NCI-H2081 treated with DMSO at 0.1 percent for 48 hours (cell line): Measurements from ENCODE around the gene PARVA.
"Not testable (repeated sequence)": the region's sequence is repeated elsewhere in the genome, so short reads cannot be mapped to it uniquely, and the experiment has no call there.

ENCODE experiments used
- DNase-seq: peaks from one replicate; lab custom pipeline; 2025; lab: John Stamatoyannopoulos, UW

PARVA gene, protein sequence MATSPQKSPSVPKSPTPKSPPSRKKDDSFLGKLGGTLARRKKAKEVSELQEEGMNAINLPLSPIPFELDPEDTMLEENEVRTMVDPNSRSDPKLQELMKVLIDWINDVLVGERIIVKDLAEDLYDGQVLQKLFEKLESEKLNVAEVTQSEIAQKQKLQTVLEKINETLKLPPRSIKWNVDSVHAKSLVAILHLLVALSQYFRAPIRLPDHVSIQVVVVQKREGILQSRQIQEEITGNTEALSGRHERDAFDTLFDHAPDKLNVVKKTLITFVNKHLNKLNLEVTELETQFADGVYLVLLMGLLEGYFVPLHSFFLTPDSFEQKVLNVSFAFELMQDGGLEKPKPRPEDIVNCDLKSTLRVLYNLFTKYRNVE

GRCh38 chr11:12377106-12377823 is at the start of gene PARVA:
Gene PARVA, plus strand, starts transcription at chr11:12377571. Its CDS starts 77 bp downstream, at chr11:12377648.
- no peak for DNase-seq

- DNase-seq = no peak
Measured at GRCh38 chr11:12329169-12329568, 48.2 kb upstream of the PARVA start.

DNA sequence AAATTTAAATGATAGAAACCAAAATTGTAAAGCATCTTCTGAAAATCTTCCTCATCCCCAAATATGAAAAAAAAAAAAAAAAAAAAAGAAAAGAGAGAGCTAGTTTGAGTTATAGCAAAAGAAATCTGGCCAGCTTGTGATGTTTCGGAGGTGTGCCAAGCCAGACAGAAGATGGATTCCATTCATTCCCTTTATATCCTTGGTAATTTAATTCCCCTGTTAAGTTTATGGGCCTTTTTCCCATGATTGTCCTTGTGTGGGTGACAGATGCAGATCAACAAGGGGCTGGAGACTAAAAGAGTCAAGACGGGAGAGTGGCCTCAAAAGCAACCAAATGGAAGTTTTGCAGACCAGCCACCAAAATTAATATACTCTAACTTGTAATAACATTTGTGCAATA is 47.6 kb upstream of the PARVA start:
- DNase-seq = no peak

- peak; percentile 53 for DNase-seq
Measured at GRCh38 chr11:12330485-12331231, 46.7 kb upstream of the PARVA start.

DNA sequence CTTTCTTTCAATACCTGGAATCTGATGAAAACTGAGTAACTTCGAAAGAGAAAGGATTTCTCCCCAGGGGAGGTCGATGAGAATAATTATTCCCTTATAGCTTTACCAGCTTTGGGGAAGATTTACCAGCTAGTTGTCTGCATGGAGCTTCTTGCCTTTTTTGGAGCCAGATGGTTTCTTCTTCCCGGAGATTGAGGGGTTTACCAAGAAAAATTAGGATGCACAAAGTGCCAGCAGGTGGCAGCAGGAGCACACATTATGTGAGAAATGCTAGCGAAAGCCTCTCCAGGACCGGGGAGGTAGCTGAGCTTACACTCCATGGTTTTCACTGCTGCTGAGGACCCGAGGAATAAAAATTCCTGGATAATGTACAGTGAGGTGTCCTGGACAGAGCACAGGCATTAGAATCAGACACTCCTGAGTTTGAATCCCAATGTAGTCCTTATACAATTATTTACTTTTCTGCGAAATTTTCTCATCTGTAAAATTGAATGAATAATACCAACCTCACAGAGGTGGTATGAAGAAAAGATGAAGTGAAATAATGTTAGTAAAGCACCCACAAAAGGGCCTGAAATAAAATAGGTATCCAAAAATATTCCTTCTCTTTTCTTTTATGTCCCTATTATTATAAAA is 46.0 kb upstream of the PARVA start:
- peak; percentile 86 for DNase-seq

GRCh38 chr11:12343526-12343925 is 33.8 kb upstream of the PARVA start:
- no peak for DNase-seq

- no peak for DNase-seq
Measured at GRCh38 chr11:12353534-12353933, 23.8 kb upstream of the PARVA start.

- DNase-seq = no peak
Measured at GRCh38 chr11:12354750-12355545, 22.4 kb upstream of the PARVA start.

DNA sequence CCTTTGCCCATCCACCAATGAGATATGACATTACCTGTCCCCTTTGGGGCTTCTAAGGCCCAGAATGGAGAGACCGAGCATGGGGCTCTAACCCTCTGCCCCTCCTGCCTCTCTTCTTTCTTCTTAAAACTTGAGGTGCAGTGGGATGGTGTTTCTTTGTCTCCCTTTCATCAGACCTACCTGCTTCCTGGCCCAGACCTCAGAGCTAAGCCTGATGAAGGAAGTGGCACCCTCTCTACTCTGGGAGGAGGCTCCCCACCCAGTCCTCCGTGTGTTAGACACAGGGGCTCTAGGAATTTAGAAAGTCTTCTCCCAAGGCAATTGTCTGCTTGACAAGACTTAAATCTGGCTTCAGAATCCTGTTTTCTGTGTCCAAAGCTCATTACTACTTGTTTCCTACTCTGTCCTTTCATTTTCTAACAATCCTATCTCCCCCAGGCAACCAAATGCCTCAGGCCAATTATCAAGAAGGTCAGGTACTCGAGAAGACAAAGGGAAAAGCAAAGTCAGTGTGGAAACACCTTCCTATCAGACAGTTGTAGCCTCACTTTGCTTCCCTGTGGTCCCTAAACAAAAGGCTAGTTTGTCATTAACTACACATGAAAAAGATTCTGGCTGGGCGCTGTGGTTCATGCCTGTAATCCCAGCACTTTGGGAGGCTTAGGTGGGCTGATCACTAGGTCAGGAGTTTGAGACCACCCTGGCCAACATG is 20.3 kb upstream of the PARVA start:
- DNase-seq = no peak

GRCh38 chr11:12357697-12358096 is 19.7 kb upstream of the PARVA start:
- DNase-seq = not testable (repeated sequence)

DNA sequence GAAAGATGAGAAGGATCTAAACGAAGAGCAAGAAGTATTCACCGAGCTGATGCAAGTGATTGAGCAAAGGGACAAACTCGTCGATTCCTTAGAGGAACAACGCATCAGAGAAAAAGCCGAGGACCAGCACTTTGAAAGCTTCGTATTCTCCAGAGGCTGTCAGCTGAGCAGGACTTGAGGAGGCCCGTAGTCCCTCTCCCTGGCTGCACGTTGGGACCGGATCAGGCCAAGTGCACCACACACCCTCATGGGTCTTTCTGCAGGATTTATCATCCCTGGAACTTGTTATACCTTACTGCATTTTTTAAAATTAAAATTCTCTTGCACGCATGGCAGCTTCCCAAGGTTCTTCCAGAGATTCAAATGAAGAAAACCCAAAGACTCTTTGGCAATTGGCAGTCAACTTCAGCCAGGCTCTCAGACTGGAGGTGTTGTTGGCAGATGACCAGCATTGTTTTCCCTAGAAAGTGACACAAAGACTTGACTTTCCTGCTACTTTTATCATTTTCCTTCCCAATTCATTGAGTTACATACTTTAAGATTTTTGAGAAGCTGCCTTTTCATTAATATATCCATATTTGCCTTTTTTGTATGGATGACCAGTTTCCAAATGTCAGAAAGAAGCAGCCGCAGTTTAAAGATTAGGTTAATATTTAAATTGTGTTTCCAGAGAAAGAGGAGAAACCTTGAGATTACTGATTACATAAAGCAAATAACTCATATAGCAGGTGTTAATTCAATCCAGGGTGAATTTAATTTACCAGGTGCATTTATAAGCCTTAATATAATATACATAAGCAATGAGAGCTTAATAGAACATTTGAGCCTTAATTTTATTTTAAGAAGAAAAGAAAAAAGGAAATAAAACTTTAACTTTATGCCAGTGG is 18.8 kb upstream of the PARVA start:
- no peak for DNase-seq

GRCh38 chr11:12359761-12360160 is 17.6 kb upstream of the PARVA start:
- DNase-seq = no peak

GRCh38 chr11:12361682-12362081 is 15.7 kb upstream of the PARVA start:
- no peak for DNase-seq

DNA sequence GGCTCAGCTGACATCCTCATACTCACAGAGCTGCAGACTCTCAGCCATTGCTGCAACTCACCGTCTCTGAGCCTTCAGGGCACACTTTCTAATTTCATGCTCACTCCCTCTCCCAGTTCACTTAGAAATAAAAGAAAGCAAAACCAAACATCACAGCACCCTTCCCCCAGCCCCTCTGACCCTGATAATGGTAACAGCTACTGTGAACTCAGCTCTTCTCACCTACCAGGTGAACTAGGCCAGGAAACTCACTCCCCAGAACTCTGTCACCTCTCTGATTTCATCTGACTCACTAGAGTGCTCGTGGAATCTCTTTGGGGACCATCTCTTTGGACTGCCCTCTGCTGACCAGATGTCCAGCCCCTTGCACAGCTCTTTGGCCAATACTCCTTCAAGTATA is 14.5 kb upstream of the PARVA start:
- no peak for DNase-seq

GRCh38 chr11:12363373-12363772 is 14.0 kb upstream of the PARVA start:
- no peak for DNase-seq

DNA sequence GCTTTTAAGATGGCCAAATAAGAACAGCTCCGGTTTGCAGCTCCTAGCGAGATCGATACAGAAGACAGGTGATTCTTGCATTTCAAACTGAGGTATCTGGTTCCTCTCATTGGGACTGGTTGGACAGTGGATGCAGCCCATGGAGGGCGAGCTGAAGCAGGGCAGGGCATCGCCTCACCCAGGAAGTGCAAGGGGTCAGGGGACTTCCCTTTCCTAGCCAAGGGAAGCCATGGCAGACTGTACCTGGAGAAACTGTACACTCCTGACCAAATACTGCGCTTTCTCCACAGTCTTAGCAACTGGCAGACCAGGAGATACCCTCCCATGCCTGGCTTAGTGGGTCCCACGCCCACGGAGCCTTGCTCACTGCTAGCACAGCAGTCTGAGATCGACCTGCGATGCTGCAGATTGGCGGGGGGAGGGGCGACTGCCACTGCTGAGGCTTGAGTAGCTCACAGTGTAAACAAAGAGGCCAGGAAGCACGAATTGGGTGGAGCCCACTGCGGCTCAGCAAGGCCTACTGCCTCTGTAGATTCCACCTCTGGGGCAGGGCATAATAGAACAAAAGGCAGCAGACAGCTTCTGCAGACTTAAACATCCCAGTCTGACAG is 11.3 kb upstream of the PARVA start:
- DNase-seq = not testable (repeated sequence)

GRCh38 chr11:12367057-12367456 is 10.3 kb upstream of the PARVA start:
- not testable (repeated sequence) for DNase-seq

DNA sequence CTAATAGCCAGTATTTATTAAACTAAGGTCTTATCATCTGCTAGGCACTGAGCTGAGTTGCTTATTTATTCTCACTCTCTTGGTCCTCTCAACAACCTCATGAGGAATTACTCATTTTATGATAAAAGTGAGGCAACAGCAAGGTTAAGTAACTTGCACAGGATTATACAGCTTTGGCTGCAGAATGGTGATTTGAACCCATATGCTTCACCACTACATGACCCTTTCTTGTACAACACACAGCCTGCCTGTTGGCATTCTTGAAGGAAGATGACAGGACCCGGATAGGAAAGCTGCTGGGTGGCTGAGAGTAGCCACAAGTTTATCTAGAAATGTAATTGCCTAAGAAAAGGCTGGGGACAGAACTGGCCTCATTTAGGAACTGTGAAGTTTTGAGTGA is 5.3 kb upstream of the PARVA start:
- no peak for DNase-seq

GRCh38 chr11:12375720-12376119 is 1.7 kb upstream of the PARVA start:
- no peak for DNase-seq
